ENCODE measurements around the gene SAG.

SAG gene

GRCh38 chr2:233384015-233384414 is 76.4 kb downstream of the SAG start:
- DNase-seq: no peak

- no peak for DNase-seq
Measured at GRCh38 chr2:233384811-233385488, 77.3 kb downstream of the SAG start.

GRCh38 chr2:233385489-233386044 is 78.0 kb downstream of the SAG start:
- DNase-seq: peak in 1 of 2 experiments; percentile 50

GRCh38 chr2:233386382-233387041 is 78.9 kb downstream of the SAG start:
- DNase-seq: no peak

- no peak for DNase-seq
Measured at GRCh38 chr2:233387225-233387624, 79.6 kb downstream of the SAG start.

GRCh38 chr2:233387667-233388528 is 80.3 kb downstream of the SAG start:
- no peak for DNase-seq

- DNase-seq: no peak
Measured at GRCh38 chr2:233389601-233390125, 82.0 kb downstream of the SAG start.

GRCh38 chr2:233395687-233396086 is 88.1 kb downstream of the SAG start:
- DNase-seq: no peak
